A673 (cell line): ENCODE data around the gene C1orf21.

Experiments used
- EZH2 ChIP-seq: fragments of 200-600 bp; sonication (generic); IDR thresholded peaks from 2 replicates; pipeline ENCODE4 v1.6.1; 2017; ENCODE audit warnings: borderline replicate concordance, low read depth, mild to moderate bottlenecking, mixed read lengths, antibody characterized with exemption, low read length; ENCODE audit not compliant: poor library complexity, severe bottlenecking
- TF ChIP-seq, protein P1 (sequence below): fragments of 300-800, 200-600 bp; sonication (generic); conservative IDR thresholded peaks from 2 replicates; pipeline ENCODE4 v1.5.1; 2017; ENCODE audit warnings: low read depth, mild to moderate bottlenecking, antibody characterized with exemption, low read length, moderate library complexity, mixed read lengths

DNA sequence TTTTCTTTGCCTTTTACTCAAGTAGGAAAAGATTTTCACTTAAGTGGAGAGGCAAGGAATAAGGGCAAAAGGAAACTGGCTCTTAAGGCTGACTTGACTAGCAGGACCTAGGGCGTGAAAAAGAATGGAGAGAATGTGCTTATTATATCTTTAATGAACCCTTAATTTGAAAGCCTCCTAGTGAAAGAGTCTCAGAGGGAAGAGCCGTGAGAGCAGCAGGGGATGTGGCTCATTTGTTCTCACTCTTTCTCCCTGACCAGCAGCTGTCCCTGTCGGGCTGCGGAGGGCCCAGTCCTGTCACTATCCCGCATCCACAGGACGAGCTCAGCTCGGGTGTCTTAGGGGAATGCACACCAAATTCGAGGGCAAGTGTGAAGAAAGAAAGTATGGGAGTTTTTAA, 187.8 kb downstream of the C1orf21 start:
- TF ChIP-seq EZH2 = no peak
- TF ChIP-seq, protein P1, sequence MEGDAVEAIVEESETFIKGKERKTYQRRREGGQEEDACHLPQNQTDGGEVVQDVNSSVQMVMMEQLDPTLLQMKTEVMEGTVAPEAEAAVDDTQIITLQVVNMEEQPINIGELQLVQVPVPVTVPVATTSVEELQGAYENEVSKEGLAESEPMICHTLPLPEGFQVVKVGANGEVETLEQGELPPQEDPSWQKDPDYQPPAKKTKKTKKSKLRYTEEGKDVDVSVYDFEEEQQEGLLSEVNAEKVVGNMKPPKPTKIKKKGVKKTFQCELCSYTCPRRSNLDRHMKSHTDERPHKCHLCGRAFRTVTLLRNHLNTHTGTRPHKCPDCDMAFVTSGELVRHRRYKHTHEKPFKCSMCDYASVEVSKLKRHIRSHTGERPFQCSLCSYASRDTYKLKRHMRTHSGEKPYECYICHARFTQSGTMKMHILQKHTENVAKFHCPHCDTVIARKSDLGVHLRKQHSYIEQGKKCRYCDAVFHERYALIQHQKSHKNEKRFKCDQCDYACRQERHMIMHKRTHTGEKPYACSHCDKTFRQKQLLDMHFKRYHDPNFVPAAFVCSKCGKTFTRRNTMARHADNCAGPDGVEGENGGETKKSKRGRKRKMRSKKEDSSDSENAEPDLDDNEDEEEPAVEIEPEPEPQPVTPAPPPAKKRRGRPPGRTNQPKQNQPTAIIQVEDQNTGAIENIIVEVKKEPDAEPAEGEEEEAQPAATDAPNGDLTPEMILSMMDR = no peak
